Measurements from ENCODE around the gene RBFOX2.

GRCh38 chr22:35893698-35894097, 134.9 kb downstream of the RBFOX2 start:
- TF ChIP-seq CTCF (IDR thresholded peaks at IDR 0.05; ENCODE audit: low read length) (no peak), EZH2 (IDR thresholded peaks at IDR 0.05; ENCODE audit: borderline replicate concordance, low read length) (no peak)

All from OCI-LY1 (cell line).